Ovary (tissue), 9 donors: Measurements from ENCODE around the gene POP4. TPM values are rescaled to one million over a fixed set of nuclear protein-coding genes. Genes with fewer than 3 reads are reported as not detected.

Experiments
- DNase-seq, 5 donors: peaks; one replicate each; pipeline ENCODE4 v3.0.0-alpha.2; 2019 to 2020
- H3K27ac ChIP-seq, 2 donors: fragments of 200-600 bp; one replicate each; pipeline versions ENCODE4 v1.5.1 to v1.8.0; 2019 to 2022
- H3K27me3 ChIP-seq: fragments of 200-600 bp; one replicate; pipeline ENCODE4 v1.8.0; 2022
- H3K36me3 ChIP-seq: fragments of 200-600 bp; sonication (generic); one replicate; pipeline ENCODE4 v1.5.1; 2019
- H3K4me1 ChIP-seq: one replicate; pipeline ENCODE4 v1.8.1; 2013; ENCODE audit warnings: mild to moderate bottlenecking, moderate library complexity; ENCODE audit not compliant: insufficient read depth
- H3K4me3 ChIP-seq: fragments of 200-600 bp; sonication (generic); one replicate; pipeline ENCODE4 v1.5.1; 2017
- H3K9me3 ChIP-seq, 2 donors: fragments of 200-600 bp in 1 of 2; sonication (generic) in 1 of 2; one replicate each; pipeline versions ENCODE4 v1.5.1 to v1.8.1; 2013 to 2019; ENCODE audit warnings: mild to moderate bottlenecking in 1 of 2, moderate library complexity in 1 of 2
- EP300 ChIP-seq: sonication (generic); formaldehyde crosslinking; IDR thresholded peaks from one replicate; pipeline ENCODE4 v1.6.1; 2017; ENCODE audit warnings: antibody characterized with exemption
- POLR2A ChIP-seq: fragments of 450-650 bp; IDR thresholded peaks from one replicate; pipeline ENCODE4 v1.6.1; 2017; ENCODE audit warnings: antibody characterized with exemption, mild to moderate bottlenecking, moderate library complexity
- WGBS, 3 donors: extraction: QIAGEN DNeasy Blood & Tissue Kit in 1 of 3; methylation state at CpG; one replicate each; pipeline versions ENCODE4 v1.1.5 to v1.1.7; 2013 to 2017; 5-methylcytosine and 5-hydroxymethylcytosine counted together
- intact Hi-C, 4 donors: fragments of 100-400 bp; cut with DNase I; formaldehyde crosslinking; loops; one replicate each; pipeline versions ENCODE4 v1.11.0 to v1.15.1; 2022 to 2023
- polyA plus RNA-seq, 2 donors: library from polyadenylated mRNA; stranded (reverse); fragments of 200-250 nt in 1 of 2; fragments of 350-450 nt in 1 of 2; fragmentation: Illumina TruSeq in 1 of 2; extraction: RNeasy Lipid Tissue Mini Kit (QIAGEN cat#74804) in 1 of 2; gene quantifications; one replicate each; pipeline ENCODE4 v1.2.3, GENCODE V29; 2013 to 2014
- total RNA-seq, 7 donors: library from RNA; depleted of rRNA in 2 of 7; stranded (reverse); fragments of >200 nt in 2 of 7; fragmentation: NEBNext Ultra II Directional in 3 of 7; extraction: Animal tissue kit (Norgen Biotek cat#: 25700) in 3 of 7; gene quantifications; one replicate each; pipeline versions ENCODE4 v1.1.0 to v1.2.4, GENCODE V29; 2016 to 2023
- TF ChIP-seq, protein P1 (sequence below), 3 donors: fragments of 450-650 bp in 2 of 3; fragments of 200-600 bp in 1 of 3; IDR thresholded peaks; one replicate each; pipeline versions ENCODE4 v1.5.1 to v1.8.0; 2016 to 2022; ENCODE audit warnings: antibody characterized with exemption in 3 of 3, mild to moderate bottlenecking in 1 of 3
- donor health status: DM: no; HTN: no; CAD: no; lungs with moderate emphysema.
- donor health status: DM: no; HTN: no; CAD: no.
- donor health status: Bipolar disorder and iron deficiency.
- donor health status: DM: yes; HTN: yes; CAD: no.
- donor health status: DM: no; HTN: no; CAD: no.
- donor health status: DM: yes; HTN: yes; CAD: no.

POP4 gene
- total and polyA plus RNA-seq, 9 donors: 32.9 to 92.9 (median 38.9) TPM

DNA sequence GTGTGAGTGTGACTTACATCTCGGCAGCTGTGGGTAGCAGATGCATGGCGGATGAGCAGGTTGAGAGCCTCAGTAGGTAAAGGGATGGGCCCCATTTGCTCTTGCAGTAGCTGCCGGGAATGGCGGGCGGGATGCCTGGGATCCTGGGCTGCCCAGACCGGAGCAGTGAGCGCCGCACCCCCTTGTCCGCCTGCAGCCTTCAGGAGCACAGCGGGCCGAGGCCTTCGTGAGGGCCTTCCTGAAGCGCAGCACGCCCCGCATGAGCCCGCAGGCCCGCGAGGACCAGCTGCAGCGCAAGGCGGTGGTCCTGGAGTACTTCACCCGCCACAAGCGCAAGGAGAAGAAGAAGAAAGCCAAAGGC is 4.1 kb downstream of the POP4 start:
- peak in 2 of 5 donors; percentile 27 to 45 for DNase-seq
- Histone ChIP-seq H3K9me3 (no peaks in the 10 kb centered on the region), H3K4me3 (no peak overlapping the region), H3K27ac (no peak overlapping the region), H3K36me3 (no peaks in the 10 kb centered on the region), H3K4me1 (peaks cover 2% of the 10 kb centered on the region), H3K27me3 (no peaks in the 10 kb centered on the region)
- 76 to 80% (median 80%) methylated on average over 22 of the region's 22 CpGs for WGBS, 3 donors
- TF ChIP-seq POLR2A (no peak), EP300 (no peak)
- TF ChIP-seq, protein P1, sequence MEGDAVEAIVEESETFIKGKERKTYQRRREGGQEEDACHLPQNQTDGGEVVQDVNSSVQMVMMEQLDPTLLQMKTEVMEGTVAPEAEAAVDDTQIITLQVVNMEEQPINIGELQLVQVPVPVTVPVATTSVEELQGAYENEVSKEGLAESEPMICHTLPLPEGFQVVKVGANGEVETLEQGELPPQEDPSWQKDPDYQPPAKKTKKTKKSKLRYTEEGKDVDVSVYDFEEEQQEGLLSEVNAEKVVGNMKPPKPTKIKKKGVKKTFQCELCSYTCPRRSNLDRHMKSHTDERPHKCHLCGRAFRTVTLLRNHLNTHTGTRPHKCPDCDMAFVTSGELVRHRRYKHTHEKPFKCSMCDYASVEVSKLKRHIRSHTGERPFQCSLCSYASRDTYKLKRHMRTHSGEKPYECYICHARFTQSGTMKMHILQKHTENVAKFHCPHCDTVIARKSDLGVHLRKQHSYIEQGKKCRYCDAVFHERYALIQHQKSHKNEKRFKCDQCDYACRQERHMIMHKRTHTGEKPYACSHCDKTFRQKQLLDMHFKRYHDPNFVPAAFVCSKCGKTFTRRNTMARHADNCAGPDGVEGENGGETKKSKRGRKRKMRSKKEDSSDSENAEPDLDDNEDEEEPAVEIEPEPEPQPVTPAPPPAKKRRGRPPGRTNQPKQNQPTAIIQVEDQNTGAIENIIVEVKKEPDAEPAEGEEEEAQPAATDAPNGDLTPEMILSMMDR (IDR thresholded peaks at IDR 0.05): no peak
- intact Hi-C loops: loop anchor here in 3 of 4 donors (1.0 to 10.0 kb wide), 4 partner anchors 55 to 265 kb away; partner anchors contain the start of gene PLEKHF1 (in 1 of the 3)

DNA sequence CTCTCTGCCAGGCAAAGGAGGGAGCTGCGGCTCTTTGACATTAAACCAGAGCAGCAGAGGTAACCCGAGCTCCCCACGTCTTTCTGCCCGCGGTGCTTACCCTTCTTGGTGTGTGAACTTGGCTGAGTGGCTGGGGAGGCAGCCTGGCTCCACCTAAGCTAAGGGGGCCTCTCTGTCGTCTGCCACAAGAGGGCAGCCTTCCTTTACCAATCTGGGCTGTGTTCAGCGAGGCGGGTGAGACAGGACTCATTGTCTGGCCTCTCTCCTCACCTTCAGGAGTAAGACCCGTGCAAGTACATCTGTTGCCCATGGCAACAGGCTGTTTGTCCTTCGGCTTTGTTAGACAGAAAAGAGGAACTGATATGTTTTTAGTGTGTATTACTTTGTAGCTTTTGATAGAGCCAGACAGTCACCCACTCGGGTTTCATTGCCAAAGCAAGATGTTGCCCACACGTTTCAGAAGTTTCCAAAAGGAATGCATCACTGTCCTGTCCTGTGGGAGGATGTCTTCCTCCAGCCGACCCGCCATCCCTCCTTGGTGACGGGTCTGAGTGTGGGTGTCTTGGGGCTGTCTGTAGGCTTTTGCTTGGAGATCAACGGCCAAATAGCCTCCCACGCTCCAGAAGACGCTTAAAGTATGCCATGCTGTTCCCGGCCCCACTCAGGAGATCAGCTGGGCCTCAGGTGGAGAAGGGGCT is 4.6 kb downstream of the POP4 start:
- TF ChIP-seq POLR2A: no peak
- TF ChIP-seq, protein P1 (IDR thresholded peaks at IDR 0.05): peak; percentile 71 to 82 (median 73)
- no peak for TF ChIP-seq EP300
- peak; percentile 77 to 85 (median 85) for DNase-seq
- H3K36me3 ChIP-seq: no peaks in the 10 kb centered on the region
- H3K9me3 ChIP-seq: no peaks in the 10 kb centered on the region
- 26 to 29% (median 28%) methylated on average over 18 to 19 of the region's 19 CpGs for WGBS, 3 donors
- H3K4me3 ChIP-seq: no peak overlapping the region
- no peaks in the 10 kb centered on the region for H3K4me1 ChIP-seq
- H3K27me3 ChIP-seq: no peaks in the 10 kb centered on the region
- H3K27ac ChIP-seq: no peak overlapping the region
- intact Hi-C loops: loop anchor here in 3 of 4 donors (1.0 to 10.0 kb wide), 4 partner anchors 54 to 264 kb away; partner anchors contain the start of gene PLEKHF1 (in 1 of the 3)

DNA sequence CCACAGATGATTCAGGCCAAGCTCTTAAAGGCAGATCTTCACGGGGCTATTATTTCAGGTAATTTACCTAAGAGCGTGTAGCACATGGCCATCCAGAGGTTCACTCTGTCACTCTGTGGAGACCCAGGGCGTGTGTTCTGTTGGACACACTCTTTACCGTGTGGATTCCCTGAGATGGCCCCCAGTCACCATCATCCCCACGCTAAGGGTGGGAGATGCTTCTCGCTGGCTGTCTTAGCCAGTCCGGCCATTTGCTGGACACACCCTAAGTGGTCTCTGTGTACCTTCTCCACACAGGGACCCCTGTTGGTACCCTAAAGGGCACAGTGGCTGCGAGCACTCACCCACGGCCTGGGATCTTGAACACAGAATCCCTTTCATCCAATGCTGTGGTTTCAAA is 6.0 kb downstream of the POP4 start:
- 94 to 96% (median 94%) methylated on average over 9 of the region's 9 CpGs for WGBS, 3 donors
- Histone ChIP-seq H3K36me3 (no peaks in the 10 kb centered on the region), H3K9me3 (no peaks in the 10 kb centered on the region), H3K27ac (no peak overlapping the region), H3K4me1 (no peaks in the 10 kb centered on the region), H3K27me3 (no peaks in the 10 kb centered on the region), H3K4me3 (no peak overlapping the region)
- no peak for TF ChIP-seq EP300
- TF ChIP-seq POLR2A: no peak
- TF ChIP-seq, protein P1 (IDR thresholded peaks at IDR 0.05): no peak
- no peak for DNase-seq
- intact Hi-C loops: loop anchor here in 2 of 4 donors (10.0 kb wide), 2 partner anchors 53 to 263 kb away; partner anchors contain the start of gene PLEKHF1 (in 1 of the 2)

DNA sequence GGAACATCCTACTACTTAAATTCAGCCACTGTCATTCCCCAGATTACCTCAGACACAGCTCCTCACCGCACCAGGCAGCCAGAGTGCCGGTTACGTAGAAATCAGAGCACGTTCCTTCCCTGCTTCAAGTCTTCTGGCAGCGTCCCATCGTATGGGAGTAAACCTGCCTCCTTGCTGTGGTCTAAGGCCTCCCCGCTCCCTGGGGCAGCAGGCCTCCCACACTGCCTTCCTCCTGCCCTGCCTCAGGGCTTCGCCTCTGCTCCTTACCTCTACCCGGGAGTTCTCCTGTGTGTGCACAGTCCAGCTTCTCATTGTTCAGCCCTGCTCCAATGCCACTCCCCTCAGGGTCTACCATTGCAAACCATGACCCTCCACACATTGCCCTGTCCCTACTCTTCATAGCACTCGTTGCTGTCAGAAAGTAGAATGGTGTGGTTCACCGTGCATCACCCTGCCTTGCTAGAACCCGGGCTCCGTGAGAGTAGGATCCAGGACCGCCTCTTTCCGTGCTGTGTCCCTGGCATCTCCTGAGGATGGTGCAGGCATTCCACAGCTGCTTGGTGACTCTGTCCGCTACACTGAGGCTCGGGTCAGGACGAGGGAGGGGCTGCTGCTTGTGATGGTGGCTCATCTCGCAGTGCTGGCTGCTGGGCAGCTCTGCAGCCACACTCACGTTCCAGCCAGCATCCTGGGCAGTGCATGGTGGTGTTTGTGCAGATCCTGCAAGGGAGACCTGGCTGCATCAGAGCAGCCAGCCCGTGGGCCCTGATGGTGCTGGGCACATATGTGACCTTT is 6.9 kb downstream of the POP4 start:
- H3K4me3 ChIP-seq: no peak overlapping the region
- H3K27me3 ChIP-seq: no peaks in the 10 kb centered on the region
- no peaks in the 10 kb centered on the region for H3K4me1 ChIP-seq
- intact Hi-C loops: loop anchor here in 2 of 4 donors (10.0 kb wide), 2 partner anchors 52 to 262 kb away; partner anchors contain the start of gene PLEKHF1 (in 1 of the 2)
- 88 to 91% (median 89%) methylated on average over 21 of the region's 21 CpGs for WGBS, 3 donors
- H3K9me3 ChIP-seq: no peaks in the 10 kb centered on the region
- DNase-seq: no peak
- no peak overlapping the region for H3K27ac ChIP-seq
- TF ChIP-seq EP300 (no peak), POLR2A (no peak)
- TF ChIP-seq, protein P1 (IDR thresholded peaks at IDR 0.05): no peak
- no peaks in the 10 kb centered on the region for H3K36me3 ChIP-seq
